GM19035 (cell line): ENCODE measurements around the gene GDPD3.

ENCODE experiments used
- ATAC-seq: cut with Tn5 transposase; IDR thresholded peaks from one replicate; pipeline ENCODE4 v1.9.1; 2021; ENCODE audit not compliant: unreplicated experiment

The GDPD3 gene

GRCh38 chr16:30082545-30083090 lies 30.7 kb downstream of the GDPD3 start:
- no peak for ATAC-seq

DNA sequence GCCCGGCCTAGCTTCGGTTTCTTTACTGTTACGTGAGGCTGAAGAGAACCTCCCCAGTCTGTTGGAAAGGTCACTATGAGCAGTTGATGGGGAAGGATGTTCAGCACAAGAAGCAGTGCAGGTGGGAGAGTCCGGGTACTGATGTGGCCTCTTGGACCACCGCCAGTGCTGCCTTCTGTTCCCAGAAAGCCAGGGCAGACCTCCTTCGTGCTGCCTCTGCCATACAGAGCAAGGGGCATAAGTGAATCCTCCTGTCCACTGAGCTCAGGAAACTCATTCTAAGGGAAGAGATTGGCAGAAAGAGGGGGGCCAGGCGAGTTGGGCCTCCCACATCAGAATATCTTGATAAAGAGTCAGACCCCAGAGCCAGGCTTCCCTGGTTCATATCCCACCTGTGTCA lies 33.9 kb downstream of the GDPD3 start:
- no peak for ATAC-seq

DNA sequence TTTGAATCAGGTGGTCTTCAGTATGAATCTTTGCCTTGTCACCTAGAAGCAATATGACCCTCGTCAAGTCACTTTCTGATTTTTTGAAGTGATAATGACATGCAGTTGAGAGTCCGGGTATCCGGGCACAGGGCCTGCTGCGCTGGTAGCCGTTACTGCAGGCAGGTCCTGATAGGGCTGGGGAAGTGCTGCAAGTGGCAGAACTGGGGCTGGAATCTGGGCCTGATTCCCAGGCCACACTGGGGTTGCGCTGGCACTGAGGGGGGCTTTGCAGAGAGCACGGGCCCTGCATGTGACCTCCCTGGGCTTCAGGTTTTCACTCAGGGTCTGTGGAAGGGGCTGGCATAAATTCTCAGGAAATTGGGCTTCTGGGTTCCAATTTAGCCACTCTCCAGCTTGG lies 34.6 kb downstream of the GDPD3 start:
- no peak for ATAC-seq

DNA sequence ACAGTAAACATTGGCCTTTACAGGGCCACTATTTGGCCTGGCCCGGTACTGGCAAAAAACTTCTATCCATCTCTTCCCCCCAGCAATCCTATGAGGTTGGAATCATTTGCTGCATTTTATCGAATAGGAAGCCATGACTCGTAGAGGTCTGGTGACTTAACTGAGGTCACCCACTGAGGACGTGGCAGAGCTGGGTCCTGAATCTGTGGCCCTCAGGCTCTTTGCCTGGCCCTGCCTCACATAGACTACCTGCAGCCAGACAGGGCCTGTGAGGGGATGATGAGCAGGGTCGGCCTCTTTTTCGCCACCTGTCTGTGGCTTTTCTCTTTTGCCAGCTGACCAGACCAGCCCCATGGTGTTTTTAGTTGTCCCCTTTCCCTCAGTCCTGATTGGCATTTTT lies 35.7 kb downstream of the GDPD3 start:
- ATAC-seq: no peak

- ATAC-seq: peak; percentile 28
These were observed 37.0 kb downstream of the GDPD3 start for GRCh38 chr16:30076276-30076791.

DNA sequence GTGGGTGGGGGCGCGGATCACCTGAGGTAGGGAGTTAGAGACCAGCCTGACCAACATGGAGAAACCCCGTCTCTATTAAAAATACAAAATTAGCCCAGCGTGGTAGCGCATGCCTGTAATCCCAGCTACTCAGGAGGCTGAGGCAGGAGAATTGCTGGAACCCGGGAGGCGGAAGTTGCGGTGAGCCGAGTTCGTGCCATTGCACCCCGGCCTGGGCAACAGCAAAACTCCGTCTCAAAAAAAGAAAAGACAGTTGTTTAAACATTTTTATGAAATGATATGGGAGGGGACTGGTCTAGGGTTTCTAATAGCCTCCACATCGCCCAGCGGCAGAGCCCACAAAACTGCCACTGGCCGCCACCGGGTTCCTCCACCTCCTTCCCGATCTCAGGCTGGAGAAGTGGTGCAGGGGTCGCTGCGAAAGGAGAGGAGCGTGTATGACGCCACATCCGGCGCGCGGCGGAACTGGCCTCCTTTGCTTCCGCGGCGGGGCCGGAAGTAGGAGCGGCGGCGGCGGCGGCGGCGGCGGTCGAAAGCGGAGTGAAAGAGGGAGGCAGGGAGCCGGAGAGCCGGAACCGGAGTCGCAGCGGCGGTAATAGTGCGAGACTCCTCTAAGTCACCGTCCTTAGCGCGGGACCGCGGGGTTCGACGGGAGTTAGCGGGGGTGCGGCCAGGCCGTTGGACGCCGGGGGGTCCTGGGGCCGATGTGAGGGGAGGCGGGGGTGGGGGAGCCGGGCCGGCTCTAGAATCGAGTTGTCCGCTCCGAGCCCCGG lies 37.6 kb downstream of the GDPD3 start, which contains the start of gene PPP4C:
Gene PPP4C, plus strand, starts transcription at position 492 of the 773 bp plus-strand sequence. CDS start 384 bp downstream, outside the sequence.
- peak; percentile 82 for ATAC-seq

DNA sequence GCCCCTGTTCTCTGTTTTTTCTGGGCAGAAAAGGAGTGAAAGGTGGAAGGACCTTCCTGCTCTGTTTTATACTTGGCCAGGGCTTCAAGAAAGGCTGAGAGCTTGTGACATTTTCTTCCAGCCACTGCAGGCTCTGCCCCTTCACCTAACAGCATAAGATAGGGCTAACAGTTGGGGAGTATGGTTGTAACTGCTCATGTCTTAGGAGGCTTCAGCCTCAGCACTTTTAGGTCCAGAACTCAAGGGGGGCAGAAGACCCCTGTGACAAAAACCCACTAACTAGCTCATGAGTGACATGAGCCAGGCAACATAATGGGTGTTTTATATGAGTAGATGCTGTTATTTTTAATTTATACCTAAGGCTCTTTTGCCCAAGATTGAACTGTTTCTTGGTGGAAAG lies 42.8 kb downstream of the GDPD3 start:
- no peak for ATAC-seq

DNA sequence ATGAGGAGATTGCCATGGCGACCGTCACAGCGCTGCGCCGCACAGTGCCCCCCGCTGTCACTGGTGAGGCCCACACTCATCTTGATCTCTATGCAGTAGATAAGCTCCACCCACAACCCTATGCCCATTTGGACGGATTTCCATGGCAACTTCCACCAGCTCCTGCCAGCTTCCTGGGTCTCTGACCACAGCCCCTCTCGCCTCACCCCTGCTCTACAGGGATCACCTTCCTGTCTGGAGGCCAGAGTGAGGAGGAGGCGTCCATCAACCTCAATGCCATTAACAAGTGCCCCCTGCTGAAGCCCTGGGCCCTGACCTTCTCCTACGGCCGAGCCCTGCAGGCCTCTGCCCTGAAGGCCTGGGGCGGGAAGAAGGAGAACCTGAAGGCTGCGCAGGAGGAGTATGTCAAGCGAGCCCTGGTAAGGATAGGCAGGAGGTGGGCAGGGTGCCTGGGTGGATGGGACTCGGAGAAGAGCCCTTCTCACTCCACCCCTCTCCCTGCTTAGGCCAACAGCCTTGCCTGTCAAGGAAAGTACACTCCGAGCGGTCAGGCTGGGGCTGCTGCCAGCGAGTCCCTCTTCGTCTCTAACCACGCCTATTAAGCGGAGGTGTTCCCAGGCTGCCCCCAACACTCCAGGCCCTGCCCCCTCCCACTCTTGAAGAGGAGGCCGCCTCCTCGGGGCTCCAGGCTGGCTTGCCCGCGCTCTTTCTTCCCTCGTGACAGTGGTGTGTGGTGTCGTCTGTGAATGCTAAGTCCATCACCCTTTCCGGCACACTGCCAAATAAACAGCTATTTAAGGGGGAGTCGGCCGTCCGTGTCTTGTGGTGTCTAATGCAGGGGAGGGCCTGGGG lies 43.5 kb downstream of the GDPD3 start:
- no peak for ATAC-seq

DNA sequence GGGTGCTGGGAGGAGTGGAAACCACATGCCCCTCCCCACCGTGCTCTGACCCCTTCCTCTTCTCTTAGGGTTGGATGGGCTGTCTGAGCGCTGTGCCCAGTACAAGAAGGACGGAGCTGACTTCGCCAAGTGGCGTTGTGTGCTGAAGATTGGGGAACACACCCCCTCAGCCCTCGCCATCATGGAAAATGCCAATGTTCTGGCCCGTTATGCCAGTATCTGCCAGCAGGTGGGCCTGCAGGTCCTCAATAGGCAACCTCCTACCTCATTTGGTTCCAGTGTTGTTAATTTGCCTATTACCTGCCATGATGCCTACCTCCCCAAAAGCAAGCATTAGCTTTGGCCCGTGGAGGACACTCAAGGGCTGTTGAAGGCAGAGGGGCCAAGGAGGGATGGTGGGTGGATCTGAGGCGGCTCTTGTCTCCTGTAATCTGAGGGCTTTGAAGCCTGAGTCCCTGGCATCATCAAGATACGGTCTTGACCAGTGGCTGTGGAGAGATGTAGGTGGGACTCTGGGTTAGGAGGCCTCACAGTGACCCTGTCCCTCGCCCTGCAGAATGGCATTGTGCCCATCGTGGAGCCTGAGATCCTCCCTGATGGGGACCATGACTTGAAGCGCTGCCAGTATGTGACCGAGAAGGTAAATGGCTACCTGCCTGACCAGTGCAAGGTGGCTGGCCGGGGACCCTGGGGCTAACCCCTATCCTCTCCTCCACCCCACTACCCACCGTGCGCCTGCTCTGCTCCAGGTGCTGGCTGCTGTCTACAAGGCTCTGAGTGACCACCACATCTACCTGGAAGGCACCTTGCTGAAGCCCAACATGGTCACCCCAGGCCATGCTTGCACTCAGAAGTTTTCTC lies 44.4 kb downstream of the GDPD3 start:
- no peak for ATAC-seq

DNA sequence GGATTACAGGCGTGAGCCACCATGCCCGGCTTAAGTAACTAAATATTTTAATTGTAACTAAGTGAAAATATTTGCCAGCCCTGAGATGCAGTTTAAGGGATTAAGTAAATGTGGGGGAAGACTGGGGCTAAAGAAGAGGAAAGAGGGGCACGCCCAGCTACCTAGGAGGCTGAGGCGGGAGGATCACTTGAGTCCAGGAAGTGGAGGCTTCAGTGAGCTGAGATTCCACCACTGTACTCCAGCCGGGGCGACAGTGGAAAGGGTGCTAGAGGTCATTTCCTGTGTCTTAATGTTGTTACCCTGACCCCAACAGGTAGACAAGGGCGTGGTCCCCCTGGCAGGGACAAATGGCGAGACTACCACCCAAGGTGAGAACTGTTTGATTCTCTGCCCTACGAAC lies 45.0 kb downstream of the GDPD3 start:
- no peak for ATAC-seq

- no peak for ATAC-seq
These were observed 45.8 kb downstream of the GDPD3 start for GRCh38 chr16:30067584-30067916.

- no peak for ATAC-seq
These were observed 46.4 kb downstream of the GDPD3 start for GRCh38 chr16:30066761-30067583.

DNA sequence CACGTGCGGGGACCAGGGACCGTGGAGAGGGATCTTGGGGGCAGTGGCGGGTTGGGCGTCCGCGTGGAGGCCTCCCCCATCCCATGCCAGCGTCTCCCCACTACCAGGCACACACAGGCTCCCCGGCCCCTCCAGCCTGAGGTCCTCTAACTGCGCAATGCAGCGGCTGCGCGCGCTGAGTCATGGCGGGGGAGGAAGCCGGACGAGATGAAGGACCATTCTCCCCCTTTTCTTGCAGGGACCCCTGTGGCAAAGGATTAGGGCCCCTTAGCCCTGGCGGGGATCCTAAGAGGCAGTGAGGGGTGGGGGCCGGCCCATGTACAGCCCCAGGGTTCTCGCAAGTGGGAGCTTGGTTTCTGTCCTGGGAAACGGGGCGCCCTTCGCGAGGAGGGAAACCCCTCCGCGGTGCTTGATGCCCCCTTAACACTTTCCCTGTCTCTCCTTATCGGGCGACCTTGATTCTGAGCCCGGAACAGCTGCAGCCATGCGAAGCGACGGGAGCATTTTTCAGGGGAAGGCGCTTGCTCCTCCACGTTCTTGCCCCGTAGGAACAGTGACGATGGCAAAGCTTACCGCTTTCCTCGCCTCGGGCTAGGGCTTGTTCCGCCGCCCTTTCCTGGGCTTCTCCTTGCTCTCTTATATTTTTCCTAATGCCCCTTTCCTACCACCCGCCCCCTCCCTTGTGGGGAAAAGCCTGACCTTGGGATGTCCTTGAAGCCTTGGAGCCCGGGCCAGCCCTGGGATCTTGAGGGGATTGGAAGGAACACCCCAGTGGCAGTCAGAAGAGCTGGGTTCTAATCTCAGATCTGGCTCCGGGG lies 47.2 kb downstream of the GDPD3 start:
- ATAC-seq: no peak

GRCh38 chr16:30065102-30065942 lies 48.0 kb downstream of the GDPD3 start, which contains the start of gene ALDOA:
TSS of gene ALDOA (plus strand) at chr16:30065760. CDS start at chr16:30066898, 1,138 bp downstream.
- peak; percentile 79 for ATAC-seq

DNA sequence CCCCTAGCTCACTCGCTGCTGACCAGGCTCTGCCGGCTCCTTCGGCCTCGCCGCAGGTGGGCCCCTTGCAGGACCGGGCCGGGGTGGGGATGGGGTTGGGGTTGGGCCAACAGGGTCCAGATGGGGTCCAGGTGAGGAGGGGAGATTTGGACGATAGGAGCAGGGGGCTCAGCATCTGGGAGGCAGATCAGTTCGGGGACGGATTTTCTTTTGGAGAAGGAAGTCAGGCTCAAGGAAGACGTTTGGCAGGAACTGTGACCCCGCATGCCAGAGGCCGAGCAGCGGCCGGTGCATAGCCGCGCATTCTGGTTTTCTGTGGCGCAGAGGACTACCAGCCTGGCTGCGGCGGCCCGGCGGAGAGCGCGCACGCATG lies 48.6 kb downstream of the GDPD3 start:
- peak; percentile 2 for ATAC-seq

GRCh38 chr16:30063893-30064728 lies 49.2 kb downstream of the GDPD3 start:
- ATAC-seq: no peak

DNA sequence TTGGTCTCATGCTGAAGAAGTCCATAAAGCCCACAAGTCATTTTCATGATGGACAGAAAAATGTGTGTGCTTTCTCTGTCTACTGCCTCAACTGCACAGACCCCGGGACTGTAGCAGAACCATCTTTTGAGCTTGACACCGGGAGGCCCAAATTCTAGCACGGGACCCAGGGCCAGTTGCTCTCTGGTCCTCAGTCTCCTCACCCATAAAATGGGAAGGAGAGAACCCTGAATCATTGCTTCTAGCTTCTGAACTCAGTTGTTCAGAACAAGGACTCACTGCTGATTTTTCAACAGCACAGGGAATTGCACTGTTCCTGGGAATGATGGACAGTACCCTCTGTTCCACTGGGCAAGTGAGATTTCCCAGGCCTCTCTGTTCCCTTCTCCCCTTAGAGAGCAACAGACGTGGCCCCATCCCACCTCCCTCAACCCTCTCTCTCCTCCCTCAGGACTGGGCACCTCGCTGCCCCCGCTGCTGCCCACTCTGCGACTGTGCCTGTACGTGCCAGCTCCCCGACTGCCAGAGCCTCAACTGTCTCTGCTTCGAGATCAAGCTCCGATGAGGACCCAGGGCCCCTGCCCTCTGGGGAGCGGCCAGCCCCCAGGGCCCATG lies 50.0 kb downstream of the GDPD3 start:
- no peak for ATAC-seq
